Coronary artery (tissue), 2 donors: ENCODE measurements around the gene ZDBF2.
A peak's percentile ranks its signal among the peaks of the same experiment; 100 is the strongest.

Source experiments
- DNase-seq: peaks from one replicate; pipeline ENCODE4 v3.0.0-alpha.2; 2017; ENCODE audit warnings: low spot score
- H3K27ac ChIP-seq, 2 donors: fragments of 200-600 bp; sonication (generic); one replicate each; pipeline ENCODE4 v1.5.1; 2016 to 2019
- H3K4me3 ChIP-seq: fragments of 200-600 bp; sonication (generic); 2 replicates; pipeline ENCODE4 v1.5.1; 2016; ENCODE audit warnings: mild to moderate bottlenecking, moderate library complexity
- CTCF ChIP-seq: fragments of 200-600 bp; sonication (generic); IDR thresholded peaks from one replicate; pipeline ENCODE4 v1.5.1; 2019; ENCODE audit warnings: antibody characterized with exemption

Gene ZDBF2

DNA sequence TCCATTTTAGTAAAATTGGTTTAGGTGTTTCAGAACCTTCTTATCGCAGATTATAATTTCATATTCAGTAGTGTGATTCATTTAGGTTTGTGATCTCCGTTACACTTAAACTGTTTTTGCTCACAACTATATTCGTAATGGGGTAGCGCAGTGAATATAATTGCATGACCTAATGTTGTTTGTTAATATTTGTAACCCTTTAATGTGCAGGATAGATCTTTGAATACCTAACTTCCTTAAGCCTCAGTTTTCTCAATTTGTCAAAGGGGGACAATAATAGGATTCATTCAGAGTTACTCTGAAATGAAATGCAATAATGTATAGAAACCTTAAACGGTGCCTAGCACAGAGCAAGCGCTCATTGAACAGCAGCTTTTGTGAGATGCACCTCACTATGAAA lies 558 bp upstream of the ZDBF2 start:
- H3K4me3 ChIP-seq: peak overlapping the region; percentile 91
- H3K27ac ChIP-seq: no peak overlapping the region
- no peak for DNase-seq
- no peak for TF ChIP-seq CTCF

DNA sequence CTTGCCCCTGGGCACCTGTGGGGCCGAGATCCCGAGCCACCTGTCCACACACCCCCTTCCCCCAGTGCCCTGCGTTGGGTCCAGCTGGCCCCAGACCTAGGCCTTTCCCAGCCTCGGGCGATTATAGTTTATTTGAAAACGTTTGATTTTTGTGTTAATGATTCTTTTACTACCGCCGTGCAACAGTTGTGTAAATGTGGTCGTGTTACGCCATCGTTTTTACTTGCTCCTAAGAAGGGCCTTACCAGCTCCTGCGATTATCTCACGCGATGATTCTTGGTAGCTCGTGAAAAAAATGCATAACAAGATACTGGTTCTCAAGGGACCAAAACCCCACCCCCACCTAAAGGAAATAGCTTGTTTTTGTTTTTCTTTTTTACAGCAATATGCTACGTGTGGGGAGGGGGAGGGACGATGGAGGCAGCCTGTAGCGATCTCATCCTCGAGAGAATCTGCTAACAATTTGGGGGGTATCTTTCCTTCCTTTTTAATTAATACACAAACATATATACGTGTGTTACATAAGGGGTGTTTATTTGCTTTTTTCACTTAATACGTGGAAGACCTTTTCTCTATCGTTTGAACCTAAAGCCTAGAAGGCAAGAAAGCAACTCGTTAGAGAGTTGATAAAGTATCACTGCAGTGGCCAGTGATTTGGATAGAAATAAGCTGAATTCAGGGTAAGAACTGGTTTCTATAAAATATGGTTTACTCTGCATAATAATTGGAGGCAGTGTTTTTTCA lies 1.0 kb downstream of the ZDBF2 start:
- Histone ChIP-seq H3K27ac (peak overlapping the region; percentile 59 to 74), H3K4me3 (peak overlapping the region; percentile 91)
- no peak for DNase-seq
- no peak for TF ChIP-seq CTCF

- H3K27ac ChIP-seq: no peak overlapping the region
- H3K4me3 ChIP-seq: peak overlapping the region; percentile 91
- no peak for DNase-seq
- TF ChIP-seq CTCF: no peak
Measured at GRCh38 chr2:206276169-206276942, 1.9 kb downstream of the ZDBF2 start.

DNA sequence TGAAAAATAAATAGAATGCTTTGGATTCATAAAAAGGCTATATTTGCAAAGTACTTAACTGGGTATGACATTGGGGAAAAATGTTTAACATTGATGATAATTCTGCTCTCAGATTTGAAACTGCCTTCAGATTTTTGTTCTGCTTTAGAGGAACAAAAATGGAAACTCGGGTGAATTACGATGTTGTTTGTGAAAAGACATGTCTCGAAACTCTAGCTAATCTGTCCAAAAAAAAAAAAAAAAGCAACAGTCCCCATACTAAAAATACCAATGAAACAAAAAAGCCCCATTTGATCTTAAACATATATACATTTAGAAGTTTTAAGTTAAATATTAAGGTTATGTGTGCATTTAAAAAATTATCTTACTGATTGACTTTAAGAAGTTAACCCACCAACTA lies 3.0 kb downstream of the ZDBF2 start:
- no peak for TF ChIP-seq CTCF
- Histone ChIP-seq H3K4me3 (no peak overlapping the region), H3K27ac (no peak overlapping the region)
- DNase-seq: no peak

DNA sequence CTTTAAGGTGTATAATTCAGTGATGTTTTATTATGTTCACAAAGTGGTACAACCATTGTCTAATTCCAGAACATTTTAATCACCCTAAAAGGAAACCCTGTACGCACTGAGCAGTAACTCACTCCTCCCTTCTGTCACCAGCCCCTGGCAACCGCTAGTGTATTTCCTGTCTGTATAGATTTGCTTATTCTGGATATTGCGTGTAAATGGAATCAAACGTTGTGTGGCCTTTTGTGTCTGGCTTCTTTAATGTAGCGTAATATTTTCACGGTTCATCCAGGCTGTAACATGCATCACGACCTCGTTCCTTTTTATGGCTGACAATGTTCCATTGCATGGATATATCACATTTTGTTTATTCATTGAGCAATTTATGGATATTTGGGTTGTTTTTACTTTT lies 8.3 kb downstream of the ZDBF2 start:
- H3K27ac ChIP-seq: no peak overlapping the region
- no peak for TF ChIP-seq CTCF
- no peak for DNase-seq
- no peak overlapping the region for H3K4me3 ChIP-seq

GRCh38 chr2:206287197-206287596 lies 12.7 kb downstream of the ZDBF2 start:
- Histone ChIP-seq H3K4me3 (no peak overlapping the region), H3K27ac (no peak overlapping the region)
- no peak for DNase-seq
- TF ChIP-seq CTCF: no peak

DNA sequence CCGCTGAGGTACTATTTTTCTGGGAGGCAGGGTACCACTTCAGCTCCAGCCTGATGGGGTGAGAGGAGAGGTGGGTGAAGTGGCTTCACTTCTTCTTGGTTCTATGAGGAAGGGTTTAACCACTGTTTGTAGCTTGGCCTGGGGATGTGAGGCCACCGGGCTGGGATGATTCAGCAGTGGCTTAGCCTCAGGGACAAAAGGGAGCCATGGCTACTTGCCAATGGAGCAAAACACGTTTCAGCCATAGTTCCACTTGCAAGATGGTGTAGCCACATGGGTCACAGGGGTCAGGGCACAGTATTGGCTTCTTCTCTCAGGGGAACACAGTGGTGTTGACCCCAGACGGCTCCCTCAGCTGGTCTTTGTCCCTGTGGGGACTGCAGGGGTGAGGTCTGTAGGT lies 14.9 kb downstream of the ZDBF2 start:
- no peak overlapping the region for H3K4me3 ChIP-seq
- H3K27ac ChIP-seq: no peak overlapping the region
- no peak for TF ChIP-seq CTCF
- no peak for DNase-seq
